ENCODE measurements around the gene SLC29A1. TPM values are rescaled to one million over a fixed set of nuclear protein-coding genes. Genes with fewer than 3 reads are reported as not detected.

Gene SLC29A1
- total and polyA plus RNA-seq, 9 of the 15 experiments (the other 6 are each of a cell fraction or from before 2014, with no cell fraction given) = 18.9 to 170 (median 57.7) TPM

GRCh38 chr6:44257025-44257752 lies 33.8 kb downstream of the SLC29A1 start, which contains the start of gene SLC35B2:
SLC35B2 (minus strand) TSS chr6:44257528; CDS start chr6:44257410, 118 bp downstream.
- Histone ChIP-seq H3K9me3 (replicated peaks; ENCODE audit: control insufficient read depth, insufficient read depth, low read depth, low read length) (no peaks in the 10 kb centered on the region), H3K4me2 (ENCODE audit: insufficient read depth, low read length) (peak within 1 kb of the TSS; percentile 89), H3K4me3 (peak within 1 kb of the TSS; percentile 81), H3K79me2 (ENCODE audit: control insufficient read depth, insufficient read depth, low read length) (peaks cover 25% of the 10 kb centered on the region), H3K27ac (ENCODE audit: extremely low read depth, low read depth, low read length) (peak within 1 kb of the TSS; percentile 93), H3K4me1 (replicated peaks in 1 of 2; ENCODE audit: control insufficient read depth in 2 of 2, insufficient read depth in 2 of 2, low read length in 2 of 2) (peaks cover 32 to 45% of the 10 kb centered on the region in 2 experiments; a peak in 4 of 5 replicates), H2AFZ (ENCODE audit: low read depth, low read length) (peak within 1 kb of the TSS; percentile 94), H3K9me1 (ENCODE audit: control insufficient read depth, insufficient read depth, low read length) (peaks cover 19% of the 10 kb centered on the region), H4K20me1 (replicated peaks; ENCODE audit: control insufficient read depth, insufficient read depth, low read length) (peaks cover 41% of the 10 kb centered on the region), H3K36me3 (ENCODE audit: control insufficient read depth, insufficient read depth, low read length) (peaks cover 79% of the 10 kb centered on the region), H3K9ac (ENCODE audit: insufficient read depth in 1 of 2, low read depth in 2 of 2, low read length in 2 of 2) (peak within 1 kb of the TSS; percentile 85 to 93), H3K27me3 (ENCODE audit: control insufficient read depth in 2 of 2, insufficient read depth in 2 of 2, low read length in 2 of 2) (no peaks in the 10 kb centered on the region)
- POLR2A ChIA-PET = interaction anchor here (0.5 to 3.2 kb wide), 22 partner anchors 11 to 1416 kb away, joined by 3 to 144 read pairs (median 3); partner anchors contain the start of genes HSP90AB1 and TMEM151B
- CTCF ChIA-PET (ENCODE audit: low intra/inter-chr PET ratio) = interaction anchor here (0.6 to 1.5 kb wide), 3 partner anchors 85 to 908 kb away, joined by 3 to 7 read pairs (median 5); no protein-coding TSS in a partner anchor
- WGBS (ENCODE audit: insufficient coverage, low coverage, missing lambda C conversion rate) = 0% methylated on average over 55 of the region's 80 CpGs
- in situ Hi-C loops (cut with MboI) = no loop called here
- DNase-seq (ENCODE audit: extremely low read depth in 1 of 4, low spot score in 3 of 4) (peak; percentile 92 to 94 (median 93)), ATAC-seq (peak; percentile 71), FAIRE-seq (peak; percentile 63)
- intact Hi-C loops (cut with micrococcal nuclease) = no loop called here
- BruUV-seq (replicated peaks) = no TSS peak
- peak; percentile 50 for TF ChIP-seq SP1 (CRISPR knock-in tag; IDR thresholded peaks at IDR 0.05)
- TF ChIP-seq PHF20 (IDR thresholded peaks at IDR 0.05; ENCODE audit: partially characterized antibody) = peak; percentile 89
- TF ChIP-seq BRCA1 (IDR thresholded peaks at IDR 0.05) = no peak
- no peak for TF ChIP-seq BRCA1 (CRISPR knock-in tag; IDR thresholded peaks at IDR 0.05)
- no peak for TF ChIP-seq ZNF668 (CRISPR knock-in tag; IDR thresholded peaks at IDR 0.05)
- TF ChIP-seq ZNF77 (CRISPR knock-in tag; IDR thresholded peaks at IDR 0.05) = no peak
- no peak for TF ChIP-seq TSC22D4 (tag; IDR thresholded peaks at IDR 0.05)
- no peak for TF ChIP-seq RBM39 (optimal IDR thresholded peaks at IDR 0.05; ENCODE audit: low read depth, low read length)
- no peak for TF ChIP-seq EZH2 (IDR thresholded peaks at IDR 0.05; ENCODE audit: borderline replicate concordance, low read depth, low read length)
- TF ChIP-seq ZC3H8 (IDR thresholded peaks at IDR 0.05) = no peak
- TF ChIP-seq ZNF507 (tag; conservative IDR thresholded peaks at IDR 0.05) = no peak
- TF ChIP-seq GTF2F1 (IDR thresholded peaks at IDR 0.05; ENCODE audit: low read depth, low read length) = no peak; the same call in 1 of the 2 replicates
- TF ChIP-seq MAFF (IDR thresholded peaks at IDR 0.05; ENCODE audit: low read length) = no peak
- peak; percentile 88; the same call in 1 of the 2 replicates for TF ChIP-seq PHF21A (IDR thresholded peaks at IDR 0.05; ENCODE audit: borderline replicate concordance, low read depth)
- peak in 1 of 2 experiments; percentile 50; a peak in 1 of 4 replicates for TF ChIP-seq TBL1XR1 (IDR thresholded peaks at IDR 0.05; ENCODE audit: low read length in 2 of 2)
- TF ChIP-seq COPS2 (conservative IDR thresholded peaks at IDR 0.05) = no peak
- no peak for TF ChIP-seq ZNF165 (CRISPR knock-in tag; IDR thresholded peaks at IDR 0.05; ENCODE audit: borderline replicate concordance)
- peak; percentile 83 for TF ChIP-seq C11orf30 (IDR thresholded peaks at IDR 0.05; ENCODE audit: low read depth)
- TF ChIP-seq FOXP4 (CRISPR knock-in tag; IDR thresholded peaks at IDR 0.05; ENCODE audit: borderline replicate concordance) = peak; percentile 88; the same call in 1 of the 2 replicates
- TF ChIP-seq TFAM (CRISPR knock-in tag; conservative IDR thresholded peaks at IDR 0.05) = no peak
- TF ChIP-seq PRMT5 (CRISPR knock-in tag; IDR thresholded peaks at IDR 0.05) = 0 out of 2 replicates have a peak, but pooled peaks have one; percentile 65
- peak; percentile 71 for TF ChIP-seq HCFC1 (IDR thresholded peaks at IDR 0.05; ENCODE audit: low read depth, low read length)
